HEK293 (cell line): ENCODE data around the gene OBSL1.
A peak's percentile ranks its signal among the peaks of the same experiment; 100 is the strongest.

ENCODE experiments used
- IKZF3 ChIP-seq: fragments of 450-650 bp; IDR thresholded peaks from 2 replicates; pipeline ENCODE4 v1.5.0; 2018; ENCODE audit warnings: missing biosample characterization, mild to moderate bottlenecking, missing genetic modification characterization, moderate library complexity
- INSM2 ChIP-seq: fragments of 450-650 bp; formaldehyde crosslinking; IDR thresholded peaks from 2 replicates; pipeline ENCODE4 v1.5.1; 2016; ENCODE audit warnings: missing biosample characterization, missing genetic modification characterization
- KLF1 ChIP-seq: fragments of 450-650 bp; formaldehyde crosslinking; IDR thresholded peaks from 2 replicates; pipeline ENCODE4 v1.5.1; 2016; ENCODE audit warnings: missing biosample characterization, missing genetic modification characterization
- KLF10 ChIP-seq: fragments of 450-650 bp; IDR thresholded peaks from 2 replicates; pipeline ENCODE4 v1.5.1; 2018; ENCODE audit warnings: missing biosample characterization, mild to moderate bottlenecking, missing genetic modification characterization
- KLF8 ChIP-seq: fragments of 450-650 bp; formaldehyde crosslinking; IDR thresholded peaks from 2 replicates; pipeline ENCODE4 v1.5.1; 2016; ENCODE audit warnings: missing biosample characterization, missing genetic modification characterization
- PBX3 ChIP-seq: sonication (generic); formaldehyde crosslinking; IDR thresholded peaks from 2 replicates; pipeline ENCODE4 v1.8.1; 2022; ENCODE audit warnings: mild to moderate bottlenecking, moderate library complexity, missing genetic modification reagents
- PRDM4 ChIP-seq: fragments of 450-650 bp; formaldehyde crosslinking; IDR thresholded peaks from 2 replicates; pipeline ENCODE4 v1.5.1; 2017; ENCODE audit warnings: missing biosample characterization, missing genetic modification characterization
- RBAK ChIP-seq: fragments of 450-650 bp; formaldehyde crosslinking; IDR thresholded peaks from 2 replicates; pipeline ENCODE4 v1.5.1; 2016; ENCODE audit warnings: missing biosample characterization, missing genetic modification characterization
- SCRT2 ChIP-seq: fragments of 450-650 bp; formaldehyde crosslinking; IDR thresholded peaks from 2 replicates; pipeline ENCODE4 v1.5.1; 2016; ENCODE audit warnings: missing biosample characterization, missing genetic modification characterization
- SP3 ChIP-seq: fragments of 450-650 bp; formaldehyde crosslinking; IDR thresholded peaks from 2 replicates; pipeline ENCODE4 v1.5.1; 2016; ENCODE audit warnings: missing biosample characterization, missing genetic modification characterization
- TSHZ1 ChIP-seq: fragments of 450-650 bp; formaldehyde crosslinking; IDR thresholded peaks from 2 replicates; pipeline ENCODE4 v1.5.1; 2016; ENCODE audit warnings: missing biosample characterization, missing genetic modification characterization, borderline replicate concordance
- WT1 ChIP-seq: fragments of 450-650 bp; formaldehyde crosslinking; IDR thresholded peaks from 2 replicates; pipeline ENCODE4 v1.5.1; 2016; ENCODE audit warnings: missing biosample characterization, missing genetic modification characterization
- YY1 ChIP-seq: fragments of 450-650 bp; formaldehyde crosslinking; IDR thresholded peaks from 2 replicates; pipeline ENCODE4 v1.5.1; 2018; ENCODE audit warnings: missing biosample characterization, missing genetic modification characterization
- ZBTB21 ChIP-seq: fragments of 450-650 bp; formaldehyde crosslinking; IDR thresholded peaks from 2 replicates; pipeline ENCODE4 v1.5.1; 2017; ENCODE audit warnings: missing biosample characterization, missing genetic modification characterization
- ZBTB26 ChIP-seq: fragments of 450-650 bp; formaldehyde crosslinking; optimal IDR thresholded peaks from 2 replicates; pipeline ENCODE3; 2016; ENCODE audit warnings: missing biosample characterization, mild to moderate bottlenecking, missing genetic modification characterization
- ZBTB48 ChIP-seq: fragments of 450-650 bp; formaldehyde crosslinking; IDR thresholded peaks from 2 replicates; pipeline ENCODE4 v1.5.1; 2016; ENCODE audit warnings: missing biosample characterization, missing genetic modification characterization
- ZNF146 ChIP-seq: fragments of 450-650 bp; formaldehyde crosslinking; IDR thresholded peaks from 2 replicates; pipeline ENCODE4 v1.5.1; 2016; ENCODE audit warnings: missing biosample characterization, missing genetic modification characterization
- ZNF2 ChIP-seq: fragments of 450-650 bp; formaldehyde crosslinking; IDR thresholded peaks from 2 replicates; pipeline ENCODE4 v1.5.1; 2016; ENCODE audit warnings: missing biosample characterization, missing genetic modification characterization
- ZNF214 ChIP-seq: fragments of 450-650 bp; formaldehyde crosslinking; IDR thresholded peaks from 2 replicates; pipeline ENCODE4 v1.5.1; 2017; ENCODE audit warnings: missing biosample characterization, mild to moderate bottlenecking, missing genetic modification characterization, borderline replicate concordance
- ZNF24 ChIP-seq: fragments of 450-650 bp; formaldehyde crosslinking; IDR thresholded peaks from 2 replicates; pipeline ENCODE4 v1.5.1; 2016; ENCODE audit warnings: missing biosample characterization, missing genetic modification characterization
- ZNF335 ChIP-seq: fragments of 450-650 bp; formaldehyde crosslinking; conservative IDR thresholded peaks from 2 replicates; pipeline ENCODE4 v1.5.1; 2016; ENCODE audit warnings: missing biosample characterization, missing genetic modification characterization
- ZNF549 ChIP-seq: fragments of 450-650 bp; IDR thresholded peaks from 2 replicates; pipeline ENCODE4 v1.5.1; 2018; ENCODE audit warnings: missing biosample characterization, missing genetic modification characterization, mild to moderate bottlenecking, inconsistent platforms, moderate library complexity
- ZNF629 ChIP-seq: fragments of 450-650 bp; formaldehyde crosslinking; IDR thresholded peaks from 2 replicates; pipeline ENCODE4 v1.5.1; 2017; ENCODE audit warnings: missing biosample characterization, missing genetic modification characterization
- ZNF654 ChIP-seq: fragments of 450-650 bp; formaldehyde crosslinking; IDR thresholded peaks from 2 replicates; pipeline ENCODE4 v1.5.1; 2016; ENCODE audit warnings: low read depth, missing biosample characterization, missing genetic modification characterization
- ZNF692 ChIP-seq: fragments of 450-650 bp; formaldehyde crosslinking; IDR thresholded peaks from 2 replicates; pipeline ENCODE4 v1.5.1; 2016; ENCODE audit warnings: missing biosample characterization, missing genetic modification characterization

OBSL1 gene

GRCh38 chr2:219571311-219572236 is at the start of gene OBSL1 (continued):
- TF ChIP-seq RBAK (tag by site-specific recombination) (peak; percentile 77; the same call in 1 of the 2 replicates), TSHZ1 (peak; percentile 65; the same call in 1 of the 2 replicates), WT1 (tag by site-specific recombination) (peak; percentile 84), ZNF549 (tag by site-specific recombination) (no peak), KLF10 (no peak), YY1 (tag by site-specific recombination) (no peak), ZBTB26 (tag by site-specific recombination) (peak; percentile 43), ZNF654 (no peak), ZNF692 (peak; percentile 89), PRDM4 (tag by site-specific recombination) (peak; percentile 57), INSM2 (tag by site-specific recombination) (peak; percentile 92), ZNF335 (tag by site-specific recombination) (peak; percentile 85), ZNF629 (tag by site-specific recombination) (peak; percentile 78), ZNF24 (tag by site-specific recombination) (peak; percentile 64; the same call in 1 of the 2 replicates), KLF8 (tag by site-specific recombination) (peak; percentile 37; the same call in 1 of the 2 replicates), ZBTB21 (tag by site-specific recombination) (0 out of 2 replicates have a peak, but pooled peaks have one; percentile 39), ZNF2 (tag by site-specific recombination) (peak; percentile 64), ZBTB48 (tag by site-specific recombination) (peak; percentile 80), SCRT2 (tag by site-specific recombination) (0 out of 2 replicates have a peak, but pooled peaks have one; percentile 43), ZNF214 (no peak), PBX3 (CRISPR knock-in tag) (no peak), KLF1 (tag by site-specific recombination) (peak; percentile 64), IKZF3 (tag by site-specific recombination) (peak; percentile 47; the same call in 1 of the 2 replicates), ZNF146 (0 out of 2 replicates have a peak, but pooled peaks have one; percentile 21), SP3 (tag by site-specific recombination) (peak; percentile 33; the same call in 1 of the 2 replicates)
